Measurements from ENCODE around the gene RGS10.

RGS10 gene

DNA sequence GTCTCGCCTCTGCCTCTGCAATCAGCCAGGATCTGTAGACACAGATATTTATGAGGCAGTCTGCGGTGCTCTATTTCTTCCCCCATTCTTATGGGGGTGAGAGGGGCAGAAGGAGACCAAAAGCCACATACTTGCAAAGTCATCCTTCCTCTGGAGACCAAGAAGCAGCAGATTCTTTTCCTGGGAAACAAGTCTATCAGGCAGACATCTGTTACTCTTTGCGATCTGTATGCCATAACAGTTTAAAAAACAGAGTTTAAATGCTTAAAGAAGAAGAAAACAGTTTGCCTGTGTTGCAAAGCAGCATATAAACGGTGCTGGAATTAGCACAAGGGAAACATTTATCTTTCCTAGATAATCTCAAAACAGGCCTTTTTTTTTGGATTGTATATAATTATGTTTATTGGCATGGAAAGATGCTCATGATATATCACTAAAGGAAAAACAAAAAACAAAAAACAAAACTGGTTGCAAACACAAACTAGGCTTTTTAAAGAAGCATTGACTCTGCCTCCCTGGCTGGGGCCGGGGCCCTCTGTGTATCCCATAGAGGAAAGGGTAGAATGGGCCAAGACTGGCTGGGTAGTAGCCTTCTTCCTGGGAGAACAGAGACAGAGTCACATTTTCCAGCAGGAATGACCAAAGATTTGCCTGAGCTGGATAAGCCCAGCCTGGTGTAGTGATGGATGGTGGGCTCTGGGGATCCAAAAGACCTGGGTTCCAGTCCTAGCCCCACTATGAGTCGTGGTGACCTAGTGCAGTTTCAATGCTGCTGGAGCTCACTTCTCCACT lies 50.4 kb downstream of the RGS10 start:
- no peak overlapping the region for H3K27ac Mint-ChIP-seq
- no peaks in the 10 kb centered on the region for H3K9me3 Mint-ChIP-seq
- no peak overlapping the region for H3K4me3 Mint-ChIP-seq
- H3K27me3 Mint-ChIP-seq (ENCODE audit: low read depth) = no peaks in the 10 kb centered on the region
- H3K4me1 Mint-ChIP-seq (ENCODE audit: low read depth) = peaks cover 44% of the 10 kb centered on the region
- no peak for DNase-seq (ENCODE audit: low spot score)
- H3K36me3 Mint-ChIP-seq (ENCODE audit: low read depth) = peaks cover 12% of the 10 kb centered on the region

DNA sequence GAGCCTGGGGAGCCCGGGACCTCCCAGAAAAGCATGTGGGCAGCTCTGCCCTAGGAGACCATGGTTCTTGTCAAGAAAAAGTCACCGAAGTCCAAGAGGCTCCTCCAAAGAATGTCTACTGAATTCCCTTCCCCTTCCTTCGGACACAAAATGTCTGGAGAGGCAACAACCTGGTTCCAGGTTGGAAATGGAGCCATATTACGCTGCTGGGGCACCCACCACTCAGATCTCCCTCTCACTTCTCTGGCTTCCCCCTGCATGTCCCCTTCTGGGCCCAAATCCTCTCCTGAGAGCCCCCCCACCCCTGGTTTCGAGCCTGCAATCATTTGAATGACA lies 52.6 kb downstream of the RGS10 start:
- Mint-ChIP-seq H3K4me1 (ENCODE audit: low read depth) (peaks cover 33% of the 10 kb centered on the region), H3K36me3 (ENCODE audit: low read depth) (peaks cover 6% of the 10 kb centered on the region), H3K9me3 (no peaks in the 10 kb centered on the region), H3K27ac (peak overlapping the region; percentile 90), H3K4me3 (peak overlapping the region; percentile 84), H3K27me3 (ENCODE audit: low read depth) (no peaks in the 10 kb centered on the region)
- no peak for DNase-seq (ENCODE audit: low spot score)

DNA sequence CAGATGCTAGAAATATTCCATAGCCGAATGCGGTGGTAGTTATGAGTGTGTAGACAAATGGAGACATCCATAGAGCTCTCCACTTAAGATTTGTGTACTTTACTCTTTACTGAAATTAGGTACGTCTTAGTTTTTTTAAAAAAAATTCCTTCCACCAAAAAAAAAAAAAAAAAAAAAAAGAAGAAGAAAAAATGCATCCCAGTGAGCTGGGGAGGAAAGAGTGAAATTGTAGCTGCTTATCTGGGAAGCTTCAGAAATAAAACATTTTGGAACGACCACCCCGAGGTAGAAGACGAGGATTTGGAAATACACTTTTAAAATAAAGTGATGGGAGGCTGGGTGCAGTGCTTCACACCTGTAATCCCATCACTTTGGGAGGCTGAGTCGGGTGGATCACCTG lies 53.8 kb downstream of the RGS10 start:
- peak overlapping the region; percentile 48 for H3K4me3 Mint-ChIP-seq
- no peaks in the 10 kb centered on the region for H3K27me3 Mint-ChIP-seq (ENCODE audit: low read depth)
- peak overlapping the region; percentile 57 for H3K27ac Mint-ChIP-seq
- no peak for DNase-seq (ENCODE audit: low spot score)
- no peaks in the 10 kb centered on the region for H3K9me3 Mint-ChIP-seq
- peaks cover 2% of the 10 kb centered on the region for H3K36me3 Mint-ChIP-seq (ENCODE audit: low read depth)
- peaks cover 26% of the 10 kb centered on the region for H3K4me1 Mint-ChIP-seq (ENCODE audit: low read depth)

DNA sequence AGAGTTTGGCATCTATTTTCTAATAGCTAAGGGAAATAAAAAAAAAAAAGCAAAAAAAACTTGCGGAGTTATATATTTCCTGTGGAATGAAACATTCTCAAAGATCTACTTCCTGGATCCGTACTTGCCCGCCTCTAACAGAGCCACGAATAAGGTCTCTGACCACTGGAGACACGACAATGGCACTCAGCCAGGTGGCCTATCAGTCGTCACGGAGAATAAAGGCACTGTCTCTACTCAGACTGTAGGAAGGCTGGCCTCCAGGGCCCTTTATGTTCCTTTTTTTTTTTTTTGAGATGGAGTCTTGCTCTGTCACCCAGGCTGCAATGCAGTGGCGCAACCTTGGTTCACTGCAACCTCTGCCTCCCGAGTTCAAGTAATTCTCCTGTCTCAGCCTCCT lies 58.7 kb downstream of the RGS10 start:
- DNase-seq (ENCODE audit: low spot score) = no peak
- Mint-ChIP-seq H3K4me3 (no peak overlapping the region), H3K9me3 (no peaks in the 10 kb centered on the region)

DNA sequence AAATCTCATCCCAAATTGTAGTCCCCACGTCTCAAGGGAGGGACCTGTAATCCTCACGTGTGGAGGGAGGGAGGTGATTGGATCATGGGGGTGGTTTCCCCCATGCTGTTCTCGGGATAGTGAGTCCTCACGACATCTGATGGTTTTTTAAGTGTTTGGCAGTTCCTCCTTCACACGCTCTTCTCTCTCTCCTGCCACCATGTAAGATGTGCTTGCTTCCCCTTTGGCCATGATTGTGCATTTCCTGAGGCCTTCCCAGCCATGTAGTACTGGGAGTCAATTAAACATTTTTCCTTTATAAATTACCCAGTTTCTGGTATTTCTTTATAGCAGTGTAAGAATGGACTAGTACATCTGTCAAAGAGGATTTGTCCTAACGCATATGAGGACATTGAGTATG lies 59.5 kb downstream of the RGS10 start:
- Mint-ChIP-seq H3K9me3 (no peaks in the 10 kb centered on the region), H3K4me3 (no peak overlapping the region), H3K36me3 (ENCODE audit: low read depth) (no peaks in the 10 kb centered on the region), H3K27ac (no peak overlapping the region), H3K4me1 (ENCODE audit: low read depth) (peaks cover 18% of the 10 kb centered on the region), H3K27me3 (ENCODE audit: low read depth) (no peaks in the 10 kb centered on the region)
- DNase-seq (ENCODE audit: low spot score) = no peak

More for the DNA sequence above, 58.7 kb downstream of the RGS10 start:
- Mint-ChIP-seq H3K27ac (no peak overlapping the region), H3K4me1 (ENCODE audit: low read depth) (peaks cover 13% of the 10 kb centered on the region), H3K36me3 (ENCODE audit: low read depth) (no peaks in the 10 kb centered on the region), H3K27me3 (ENCODE audit: low read depth) (no peaks in the 10 kb centered on the region)

DNA sequence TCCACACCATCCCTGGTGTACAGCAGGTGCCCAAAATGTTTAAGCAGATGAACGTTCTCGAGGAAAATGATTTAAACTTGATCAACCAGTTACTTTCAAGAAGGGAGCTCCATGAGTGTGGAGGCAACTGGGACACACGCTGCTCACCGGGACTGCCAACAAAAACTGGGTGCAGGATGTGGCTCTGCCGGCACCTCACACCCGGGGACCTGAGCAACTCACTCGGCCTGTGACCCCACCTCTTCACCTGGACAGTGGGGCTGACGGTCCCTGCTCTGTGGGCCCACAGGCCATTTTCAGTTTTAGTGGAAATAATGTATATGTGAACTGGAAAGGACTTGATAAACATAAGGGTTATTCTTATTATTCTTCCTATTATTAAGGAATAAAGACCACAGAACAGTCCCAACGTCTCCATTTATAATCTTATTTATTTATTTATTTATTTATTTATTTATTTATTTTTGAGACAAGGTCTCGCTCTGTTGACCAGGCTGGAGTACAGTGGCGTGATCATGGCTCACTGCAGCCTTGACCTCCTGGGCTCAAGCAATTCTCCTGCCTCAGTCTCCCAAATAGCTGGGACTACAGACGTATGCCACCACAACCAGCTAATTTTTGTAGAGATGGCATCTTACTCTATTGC lies 60.6 kb downstream of the RGS10 start:
- Mint-ChIP-seq H3K27ac (no peak overlapping the region), H3K9me3 (no peaks in the 10 kb centered on the region), H3K36me3 (ENCODE audit: low read depth) (no peaks in the 10 kb centered on the region), H3K27me3 (ENCODE audit: low read depth) (peaks cover 4% of the 10 kb centered on the region), H3K4me1 (ENCODE audit: low read depth) (peaks cover 27% of the 10 kb centered on the region), H3K4me3 (no peak overlapping the region)
- DNase-seq (ENCODE audit: low spot score) = no peak

DNA sequence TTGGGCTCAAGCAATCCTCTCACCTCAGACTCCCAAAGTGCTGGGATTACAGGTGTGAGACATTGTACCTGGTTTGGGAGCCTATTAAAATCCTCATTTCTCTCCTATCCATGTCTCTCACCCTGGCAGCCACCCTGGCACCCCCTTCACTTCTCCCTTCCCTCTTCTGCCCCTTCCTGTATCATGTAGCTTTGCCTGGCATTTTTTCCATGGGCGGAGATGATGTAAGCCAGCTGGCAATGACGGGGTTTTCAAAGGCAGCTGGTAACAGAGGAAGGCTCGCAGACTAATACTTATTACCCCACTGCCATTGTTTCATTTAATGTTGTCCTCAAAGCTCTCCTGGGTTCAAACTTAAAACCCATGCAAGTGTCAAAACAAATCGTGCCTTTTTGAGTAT lies 61.9 kb downstream of the RGS10 start:
- Mint-ChIP-seq H3K27me3 (ENCODE audit: low read depth) (peaks cover 9% of the 10 kb centered on the region), H3K9me3 (no peaks in the 10 kb centered on the region), H3K36me3 (ENCODE audit: low read depth) (no peaks in the 10 kb centered on the region), H3K4me1 (ENCODE audit: low read depth) (peaks cover 27% of the 10 kb centered on the region), H3K4me3 (no peak overlapping the region), H3K27ac (peak overlapping the region; percentile 4)
- DNase-seq (ENCODE audit: low spot score) = no peak

DNA sequence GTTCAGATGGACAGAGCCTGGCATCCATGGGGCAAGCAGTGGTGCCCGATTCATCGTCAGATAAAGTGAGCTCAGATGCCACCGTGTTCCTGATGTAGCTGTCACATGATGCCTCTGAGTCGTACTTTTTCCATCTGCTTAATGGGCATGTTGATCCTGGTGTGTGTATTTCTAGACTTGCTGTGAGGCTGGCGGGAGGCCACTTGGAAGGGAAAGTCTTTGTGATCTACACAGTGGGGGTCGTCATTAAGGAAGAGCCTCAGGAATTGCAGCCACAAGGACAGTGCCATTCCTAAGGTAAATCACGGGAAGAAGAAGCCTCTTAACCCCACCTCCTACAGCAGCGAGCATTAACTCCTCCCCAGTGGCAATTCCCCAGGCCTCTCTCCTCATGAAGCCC lies 63.0 kb downstream of the RGS10 start:
- Mint-ChIP-seq H3K27ac (peak overlapping the region; percentile 71), H3K9me3 (no peaks in the 10 kb centered on the region), H3K36me3 (ENCODE audit: low read depth) (no peaks in the 10 kb centered on the region), H3K4me1 (ENCODE audit: low read depth) (peaks cover 27% of the 10 kb centered on the region), H3K4me3 (no peak overlapping the region), H3K27me3 (ENCODE audit: low read depth) (peaks cover 9% of the 10 kb centered on the region)
- DNase-seq (ENCODE audit: low spot score) = no peak

DNA sequence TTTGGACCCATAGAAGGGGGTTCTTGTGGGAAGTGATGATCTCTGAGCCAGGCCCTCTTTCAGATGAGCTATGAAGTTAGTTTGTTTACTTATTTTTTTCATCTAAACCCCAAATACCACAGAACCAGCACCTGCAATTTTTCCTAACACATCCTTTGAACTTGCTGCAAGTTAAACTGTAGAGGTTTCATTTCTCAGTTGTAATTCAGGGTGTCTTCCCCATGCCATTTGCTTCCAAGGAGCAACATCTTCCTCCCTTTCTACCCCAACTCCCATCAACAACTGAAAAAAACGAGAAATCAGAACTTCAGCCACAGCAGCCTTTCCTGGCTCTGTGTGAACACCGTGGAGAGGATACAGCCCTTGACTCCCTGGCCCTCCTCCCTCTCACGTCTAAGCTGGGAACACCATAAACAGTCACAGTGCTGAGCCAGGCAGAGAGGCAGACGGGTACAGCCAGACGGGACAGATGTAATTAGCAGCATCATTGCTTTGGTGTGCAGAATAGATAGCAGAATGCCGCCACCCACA lies 63.6 kb downstream of the RGS10 start:
- DNase-seq (ENCODE audit: low spot score) = no peak
- Mint-ChIP-seq H3K9me3 (peaks cover 2% of the 10 kb centered on the region), H3K27ac (peak overlapping the region; percentile 71), H3K36me3 (ENCODE audit: low read depth) (no peaks in the 10 kb centered on the region), H3K27me3 (ENCODE audit: low read depth) (peaks cover 10% of the 10 kb centered on the region), H3K4me3 (peak overlapping the region; percentile 72), H3K4me1 (ENCODE audit: low read depth) (peaks cover 27% of the 10 kb centered on the region)

DNA sequence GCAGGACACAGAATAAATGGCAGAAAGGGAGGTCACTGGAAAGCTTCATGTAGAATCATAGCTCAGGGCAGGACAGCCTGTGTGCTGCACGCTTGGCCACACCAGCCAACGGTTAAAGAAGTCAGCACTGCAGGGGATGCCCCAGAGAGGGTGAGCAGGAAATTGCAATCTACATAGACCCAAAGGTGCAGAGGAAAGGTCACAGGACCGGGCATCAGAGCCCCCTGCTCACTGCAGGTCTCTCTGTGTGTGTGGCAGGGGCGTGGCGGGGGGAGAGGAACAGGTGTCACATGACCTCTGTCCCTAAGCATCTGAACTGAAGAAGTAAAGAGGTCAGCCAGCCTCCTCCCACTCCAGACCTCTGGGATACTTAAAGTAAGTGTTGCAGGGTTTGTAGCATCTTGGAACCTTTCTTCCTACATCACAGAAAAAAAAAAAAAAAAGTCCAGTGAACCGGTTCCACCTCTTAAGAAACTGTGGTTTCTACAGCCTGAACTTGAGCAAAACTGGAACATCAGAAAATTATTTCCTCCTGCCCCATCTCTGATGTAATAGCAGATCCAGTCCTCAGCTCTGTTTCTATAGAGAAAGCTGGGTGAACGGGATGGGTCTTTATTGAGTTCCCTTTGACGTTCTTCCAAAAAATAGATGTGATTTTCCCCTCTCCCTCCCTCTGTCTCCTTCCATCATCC lies 64.3 kb downstream of the RGS10 start:
- peak; percentile 49 for DNase-seq (ENCODE audit: low spot score)
- Mint-ChIP-seq H3K36me3 (ENCODE audit: low read depth) (no peaks in the 10 kb centered on the region), H3K4me3 (peak overlapping the region; percentile 72), H3K4me1 (ENCODE audit: low read depth) (peaks cover 27% of the 10 kb centered on the region), H3K9me3 (peaks cover 3% of the 10 kb centered on the region), H3K27me3 (ENCODE audit: low read depth) (peaks cover 10% of the 10 kb centered on the region), H3K27ac (peak overlapping the region; percentile 71)

DNA sequence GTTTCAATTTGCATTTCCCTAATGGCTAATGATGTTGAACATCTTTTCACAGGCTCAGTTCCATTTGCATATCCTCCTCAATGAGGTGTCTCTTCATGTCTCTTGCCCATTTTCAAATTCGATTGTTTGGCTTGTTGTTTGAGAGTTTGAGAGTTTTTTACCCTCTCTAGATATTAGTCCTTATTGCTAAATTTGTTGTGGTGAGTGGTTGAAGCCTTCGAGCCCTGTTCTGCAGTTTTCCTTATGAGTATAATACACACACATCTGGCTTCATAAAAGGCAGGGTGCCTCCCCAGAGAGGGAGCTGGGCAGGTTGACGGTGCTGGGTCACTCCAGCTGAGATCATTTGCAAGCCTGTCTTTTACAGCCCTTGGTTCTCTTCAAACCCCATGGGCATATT lies 65.1 kb downstream of the RGS10 start:
- H3K9me3 Mint-ChIP-seq = peaks cover 3% of the 10 kb centered on the region
- H3K27me3 Mint-ChIP-seq (ENCODE audit: low read depth) = peaks cover 13% of the 10 kb centered on the region
- H3K36me3 Mint-ChIP-seq (ENCODE audit: low read depth) = no peaks in the 10 kb centered on the region
- peak overlapping the region; percentile 72 for H3K4me3 Mint-ChIP-seq
- DNase-seq (ENCODE audit: low spot score) = no peak
- peaks cover 27% of the 10 kb centered on the region for H3K4me1 Mint-ChIP-seq (ENCODE audit: low read depth)
- H3K27ac Mint-ChIP-seq = peak overlapping the region; percentile 32

DNA sequence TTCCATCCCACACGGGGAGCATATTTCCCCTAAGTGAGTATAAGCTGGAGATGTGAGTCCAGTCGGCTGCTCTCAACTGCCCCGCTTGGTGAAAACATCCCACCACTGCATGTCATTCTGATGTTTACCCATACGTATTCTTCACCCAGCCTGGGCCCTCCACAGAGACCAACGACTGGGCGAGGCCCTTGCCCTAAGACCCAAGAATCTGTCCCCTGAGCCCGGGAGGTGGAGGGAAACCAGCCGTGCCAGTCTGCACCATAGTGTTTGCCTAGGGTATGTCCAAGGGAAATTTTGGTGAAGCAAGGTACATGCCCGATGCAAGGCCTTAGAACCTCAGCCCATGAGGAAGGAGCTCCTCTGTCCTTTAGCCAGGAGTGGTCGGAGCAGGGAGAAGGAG lies 67.9 kb downstream of the RGS10 start:
- H3K4me1 Mint-ChIP-seq (ENCODE audit: low read depth) = peaks cover 26% of the 10 kb centered on the region
- H3K4me3 Mint-ChIP-seq = no peak overlapping the region
- H3K36me3 Mint-ChIP-seq (ENCODE audit: low read depth) = no peaks in the 10 kb centered on the region
- peaks cover 3% of the 10 kb centered on the region for H3K9me3 Mint-ChIP-seq
- H3K27ac Mint-ChIP-seq = no peak overlapping the region
- H3K27me3 Mint-ChIP-seq (ENCODE audit: low read depth) = peaks cover 20% of the 10 kb centered on the region
- no peak for DNase-seq (ENCODE audit: low spot score)

DNA sequence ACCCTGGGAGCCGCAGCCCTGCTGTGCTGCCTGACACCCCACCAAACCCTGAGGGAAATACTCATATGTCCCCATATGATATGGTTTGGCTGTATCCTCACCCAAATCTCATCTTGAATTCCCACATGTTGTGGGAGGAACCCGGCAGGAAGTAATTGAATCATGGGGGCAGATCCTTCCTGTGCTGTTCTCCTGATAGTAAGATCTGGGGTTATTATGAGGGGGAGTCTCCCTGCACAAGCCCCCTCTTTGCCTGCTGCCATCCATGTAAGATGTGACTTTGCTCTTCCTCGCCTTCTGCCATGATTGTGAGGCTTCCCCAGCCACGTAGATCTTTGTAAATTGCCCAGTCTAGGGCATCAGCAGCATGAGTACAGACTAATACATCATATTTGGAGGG lies 68.7 kb downstream of the RGS10 start:
- H3K9me3 Mint-ChIP-seq = peaks cover 3% of the 10 kb centered on the region
- no peak overlapping the region for H3K4me3 Mint-ChIP-seq
- no peaks in the 10 kb centered on the region for H3K36me3 Mint-ChIP-seq (ENCODE audit: low read depth)
- no peak for DNase-seq (ENCODE audit: low spot score)
- no peak overlapping the region for H3K27ac Mint-ChIP-seq
- peaks cover 17% of the 10 kb centered on the region for H3K4me1 Mint-ChIP-seq (ENCODE audit: low read depth)
- H3K27me3 Mint-ChIP-seq (ENCODE audit: low read depth) = peaks cover 20% of the 10 kb centered on the region

All from T-helper 2 cell treated with Interferon-gamma antibody and Interleukin-4, amounts not matched to agents 5 μg/mL and 100 μg/mL, for 36 hours (primary cell).